H1 (cell line): ENCODE data around the gene ARHGEF16. TPM values are rescaled to one million over a fixed set of nuclear protein-coding genes. Genes with fewer than 3 reads are reported as not detected.

Source experiments
- ATF2 ChIP-seq: IDR thresholded peaks from 2 replicates; pipeline ENCODE4 v1.6.1; 2012; ENCODE audit warnings: low read length, inconsistent platforms
- CHD7 ChIP-seq: fragments of 300-600 bp; sonication (generic); IDR thresholded peaks from 2 replicates; pipeline ENCODE4 v1.7.1; 2012; ENCODE audit warnings: low read length, moderate library complexity, mild to moderate bottlenecking, inconsistent platforms; ENCODE audit not compliant: insufficient replicate concordance
- NANOG ChIP-seq: IDR thresholded peaks from 2 replicates; pipeline ENCODE4 v1.6.1; 2011; ENCODE audit warnings: low read length, low read depth, mild to moderate bottlenecking, inconsistent platforms; ENCODE audit not compliant: insufficient read depth, poor library complexity, severe bottlenecking
- NRF1 ChIP-seq: IDR thresholded peaks from 2 replicates; pipeline ENCODE4 v1.6.1; 2011; ENCODE audit warnings: mild to moderate bottlenecking, low read depth, low read length, improper control_type of control experiment
- POLR2A ChIP-seq, 2 experiments: IDR thresholded peaks; 1 replicate in 1 of 2; 2 replicates in 1 of 2; pipeline ENCODE4 v1.6.1; 2011; ENCODE audit warnings: low read depth in 2 of 2, low read length in 2 of 2, mild to moderate bottlenecking in 2 of 2; ENCODE audit errors: control extremely low read depth in 1 of 2
- POLR2AphosphoS5 ChIP-seq: IDR thresholded peaks from 2 replicates; pipeline ENCODE4 v1.6.1; 2011; ENCODE audit warnings: low read depth, low read length
- SIN3A ChIP-seq, 2 experiments: IDR thresholded peaks in 1 of 2; conservative IDR thresholded peaks in 1 of 2; 2 replicates each; pipeline ENCODE4 v1.6.1; 2011 to 2012; ENCODE audit warnings: low read length in 2 of 2, improper control_type of control experiment in 1 of 2, low read depth in 1 of 2, mild to moderate bottlenecking in 1 of 2
- SIRT6 ChIP-seq: IDR thresholded peaks from one replicate; pipeline ENCODE4 v1.7.1; 2012; ENCODE audit warnings: low read length, inconsistent platforms
- SIX5 ChIP-seq: IDR thresholded peaks from 2 replicates; pipeline ENCODE4 v1.6.1; 2011; ENCODE audit warnings: mild to moderate bottlenecking, low read depth, low read length
- polyA plus RNA-seq, 7 experiments: library from polyadenylated mRNA; depleted of rRNA in 3 of 7; stranded (reverse) in 5 of 7; unstranded in 2 of 7; fragments of >200 nt in 5 of 7; fragments of 200-250 nt in 2 of 7; gene quantifications; 1 replicate in 5 of 7; 2 replicates in 1 of 7; 4 replicates in 1 of 7; pipeline versions ENCODE4 v1.2.1 to v1.2.3, GENCODE V29; 2011 to 2013; ENCODE audit warnings: missing spikeins in 2 of 7, mixed read lengths in 2 of 7
- total RNA-seq: library from RNA; stranded (reverse); fragmentation: NEBNext Ultra II Directional; extraction: Animal tissue kit (Norgen Biotek cat#: 25700); gene quantifications from 2 replicates; pipeline ENCODE4 v1.2.1, GENCODE V29; 2021

The ARHGEF16 gene
- total and polyA plus RNA-seq, 2 of the 8 experiments (the other 6 are each of a cell fraction or from before 2014, with no cell fraction given) = 18.3 to 20.7 TPM

- TF ChIP-seq CHD7 (no peak), ATF2 (no peak), SIX5 (no peak), SIRT6 (no peak), NANOG (no peak), SIN3A (conservative IDR thresholded peaks at IDR 0.05 in 1 of 2, IDR thresholded peaks at IDR 0.05 in 1 of 2; ENCODE audit: low read depth in 1 of 2, low read length in 2 of 2) (no peak), NRF1 (no peak), POLR2AphosphoS5 (no peak), POLR2A (IDR thresholded peaks at IDR 0.05; ENCODE audit: control extremely low read depth in 1 of 2, low read depth in 2 of 2, low read length in 2 of 2) (no peak)
These were observed 19.9 kb upstream of the ARHGEF16 start (continued) for GRCh38 chr1:3434406-3435110.
